ENCODE measurements around the gene TRABD2B. TPM values are rescaled to one million over a fixed set of nuclear protein-coding genes. Genes with fewer than 3 reads are reported as not detected.

The TRABD2B gene
- total and polyA plus RNA-seq, 2 donors = 0.09 to 0.75 TPM

- Histone ChIP-seq H3K4me3 (ENCODE audit: low read length in 2 of 2) (no peak overlapping the region), H3K27me3 (ENCODE audit: control insufficient read depth in 2 of 2, insufficient read depth in 1 of 2, low read length in 1 of 2) (no peaks in the 10 kb centered on the region), H3K36me3 (ENCODE audit: control insufficient read depth in 2 of 2, insufficient read depth in 2 of 2, low read length in 1 of 2) (no peaks in the 10 kb centered on the region), H3K4me1 (ENCODE audit: control insufficient read depth in 2 of 2, insufficient read depth in 2 of 2, low read length in 2 of 2) (no peaks in the 10 kb centered on the region), H3K9me3 (ENCODE audit: control insufficient read depth in 2 of 2, insufficient read depth in 1 of 2, low read length in 1 of 2) (no peaks in the 10 kb centered on the region), H3K27ac (ENCODE audit: low read depth in 1 of 2, low read length in 1 of 2) (no peak overlapping the region)
- DNase-seq (ENCODE audit: low read depth in 6 of 9, low spot score in 9 of 9) = no peak
- WGBS = 94% methylated on average over 3 of the region's 3 CpGs
Observed at GRCh38 chr1:47901001-47901575, 96.1 kb downstream of the TRABD2B start.

- Histone ChIP-seq H3K4me3 (ENCODE audit: low read length in 2 of 2) (no peak overlapping the region), H3K27me3 (ENCODE audit: control insufficient read depth in 2 of 2, insufficient read depth in 1 of 2, low read length in 1 of 2) (no peaks in the 10 kb centered on the region), H3K9me3 (ENCODE audit: control insufficient read depth in 2 of 2, insufficient read depth in 1 of 2, low read length in 1 of 2) (no peaks in the 10 kb centered on the region), H3K36me3 (ENCODE audit: control insufficient read depth in 2 of 2, insufficient read depth in 2 of 2, low read length in 1 of 2) (no peaks in the 10 kb centered on the region), H3K4me1 (ENCODE audit: control insufficient read depth in 2 of 2, insufficient read depth in 2 of 2, low read length in 2 of 2) (no peaks in the 10 kb centered on the region), H3K27ac (ENCODE audit: low read depth in 1 of 2, low read length in 1 of 2) (no peak overlapping the region)
- DNase-seq (ENCODE audit: low read depth in 6 of 9, low spot score in 9 of 9) = no peak
- WGBS = 92% methylated on average over 6 of the region's 6 CpGs
Observed at GRCh38 chr1:47898133-47898845, 98.9 kb downstream of the TRABD2B start.

GRCh38 chr1:47895279-47896125 lies 101.7 kb downstream of the TRABD2B start:
- WGBS = 95% methylated on average over 10 of the region's 10 CpGs

GRCh38 chr1:47894410-47895278 lies 102.5 kb downstream of the TRABD2B start:
- Histone ChIP-seq H3K9me3 (ENCODE audit: control insufficient read depth in 2 of 2, insufficient read depth in 1 of 2, low read length in 1 of 2) (no peaks in the 10 kb centered on the region), H3K36me3 (ENCODE audit: control insufficient read depth in 2 of 2, insufficient read depth in 2 of 2, low read length in 1 of 2) (no peaks in the 10 kb centered on the region), H3K4me1 (ENCODE audit: control insufficient read depth in 2 of 2, insufficient read depth in 2 of 2, low read length in 2 of 2) (no peaks in the 10 kb centered on the region), H3K27me3 (ENCODE audit: control insufficient read depth in 2 of 2, insufficient read depth in 1 of 2, low read length in 1 of 2) (no peaks in the 10 kb centered on the region), H3K4me3 (ENCODE audit: low read length in 2 of 2) (no peak overlapping the region), H3K27ac (ENCODE audit: low read depth in 1 of 2, low read length in 1 of 2) (no peak overlapping the region)
- WGBS = 73% methylated on average over 11 of the region's 11 CpGs
- no peak for DNase-seq (ENCODE audit: low read depth in 6 of 9, low spot score in 9 of 9)

More at GRCh38 chr1:47895279-47896125, 101.7 kb downstream of the TRABD2B start:
- no peak overlapping the region for H3K4me3 ChIP-seq (ENCODE audit: low read length in 2 of 2)
- H3K36me3 ChIP-seq (ENCODE audit: control insufficient read depth in 2 of 2, insufficient read depth in 2 of 2, low read length in 1 of 2) = no peaks in the 10 kb centered on the region
- no peaks in the 10 kb centered on the region for H3K4me1 ChIP-seq (ENCODE audit: control insufficient read depth in 2 of 2, insufficient read depth in 2 of 2, low read length in 2 of 2)
- H3K9me3 ChIP-seq (ENCODE audit: control insufficient read depth in 2 of 2, insufficient read depth in 1 of 2, low read length in 1 of 2) = no peaks in the 10 kb centered on the region
- H3K27ac ChIP-seq (ENCODE audit: low read depth in 1 of 2, low read length in 1 of 2) = no peak overlapping the region
- no peaks in the 10 kb centered on the region for H3K27me3 ChIP-seq (ENCODE audit: control insufficient read depth in 2 of 2, insufficient read depth in 1 of 2, low read length in 1 of 2)
- DNase-seq (ENCODE audit: low read depth in 6 of 9, low spot score in 9 of 9) = no peak

GRCh38 chr1:47893412-47893811 lies 103.8 kb downstream of the TRABD2B start:
- H3K9me3 ChIP-seq (ENCODE audit: control insufficient read depth in 2 of 2, insufficient read depth in 1 of 2, low read length in 1 of 2) = no peaks in the 10 kb centered on the region
- H3K4me1 ChIP-seq (ENCODE audit: control insufficient read depth in 2 of 2, insufficient read depth in 2 of 2, low read length in 2 of 2) = no peaks in the 10 kb centered on the region
- WGBS = 85% methylated on average over 4 of the region's 4 CpGs
- H3K27me3 ChIP-seq (ENCODE audit: control insufficient read depth in 2 of 2, insufficient read depth in 1 of 2, low read length in 1 of 2) = no peaks in the 10 kb centered on the region
- no peaks in the 10 kb centered on the region for H3K36me3 ChIP-seq (ENCODE audit: control insufficient read depth in 2 of 2, insufficient read depth in 2 of 2, low read length in 1 of 2)
- no peak for DNase-seq (ENCODE audit: low read depth in 6 of 9, low spot score in 9 of 9)
- no peak overlapping the region for H3K27ac ChIP-seq (ENCODE audit: low read depth in 1 of 2, low read length in 1 of 2)
- no peak overlapping the region for H3K4me3 ChIP-seq (ENCODE audit: low read length in 2 of 2)

GRCh38 chr1:47890779-47891178 lies 106.4 kb downstream of the TRABD2B start:
- no peak for DNase-seq (ENCODE audit: low read depth in 6 of 9, low spot score in 9 of 9)
- Histone ChIP-seq H3K36me3 (ENCODE audit: control insufficient read depth in 2 of 2, insufficient read depth in 2 of 2, low read length in 1 of 2) (no peaks in the 10 kb centered on the region), H3K4me1 (ENCODE audit: control insufficient read depth in 2 of 2, insufficient read depth in 2 of 2, low read length in 2 of 2) (no peaks in the 10 kb centered on the region), H3K9me3 (ENCODE audit: control insufficient read depth in 2 of 2, insufficient read depth in 1 of 2, low read length in 1 of 2) (no peaks in the 10 kb centered on the region), H3K4me3 (ENCODE audit: low read length in 2 of 2) (no peak overlapping the region), H3K27ac (ENCODE audit: low read depth in 1 of 2, low read length in 1 of 2) (no peak overlapping the region), H3K27me3 (ENCODE audit: control insufficient read depth in 2 of 2, insufficient read depth in 1 of 2, low read length in 1 of 2) (peaks cover 0 to 10% of the 10 kb centered on the region in 2 donors)
- WGBS = 93% methylated on average over 5 of the region's 5 CpGs

GRCh38 chr1:47888294-47888629 lies 108.9 kb downstream of the TRABD2B start:
- WGBS = 95% methylated on average over 1 of the region's 1 CpG
- no peak overlapping the region for H3K27ac ChIP-seq (ENCODE audit: low read depth in 1 of 2, low read length in 1 of 2)
- no peaks in the 10 kb centered on the region for H3K36me3 ChIP-seq (ENCODE audit: control insufficient read depth in 2 of 2, insufficient read depth in 2 of 2, low read length in 1 of 2)
- no peak for DNase-seq (ENCODE audit: low read depth in 6 of 9, low spot score in 9 of 9)
- H3K27me3 ChIP-seq (ENCODE audit: control insufficient read depth in 2 of 2, insufficient read depth in 1 of 2, low read length in 1 of 2) = peaks cover 0 to 10% of the 10 kb centered on the region in 2 donors
- H3K9me3 ChIP-seq (ENCODE audit: control insufficient read depth in 2 of 2, insufficient read depth in 1 of 2, low read length in 1 of 2) = no peaks in the 10 kb centered on the region
- no peaks in the 10 kb centered on the region for H3K4me1 ChIP-seq (ENCODE audit: control insufficient read depth in 2 of 2, insufficient read depth in 2 of 2, low read length in 2 of 2)
- H3K4me3 ChIP-seq (ENCODE audit: low read length in 2 of 2) = no peak overlapping the region

- WGBS = 50% methylated on average over 16 of the region's 16 CpGs
- no peaks in the 10 kb centered on the region for H3K36me3 ChIP-seq (ENCODE audit: control insufficient read depth in 2 of 2, insufficient read depth in 2 of 2, low read length in 1 of 2)
- no peak overlapping the region for H3K4me3 ChIP-seq (ENCODE audit: low read length in 2 of 2)
- no peaks in the 10 kb centered on the region for H3K4me1 ChIP-seq (ENCODE audit: control insufficient read depth in 2 of 2, insufficient read depth in 2 of 2, low read length in 2 of 2)
- H3K9me3 ChIP-seq (ENCODE audit: control insufficient read depth in 2 of 2, insufficient read depth in 1 of 2, low read length in 1 of 2) = no peaks in the 10 kb centered on the region
- no peak for DNase-seq (ENCODE audit: low read depth in 6 of 9, low spot score in 9 of 9)
- no peak overlapping the region for H3K27ac ChIP-seq (ENCODE audit: low read depth in 1 of 2, low read length in 1 of 2)
- peaks cover 0 to 10% of the 10 kb centered on the region in 2 donors for H3K27me3 ChIP-seq (ENCODE audit: control insufficient read depth in 2 of 2, insufficient read depth in 1 of 2, low read length in 1 of 2)
Observed at GRCh38 chr1:47887475-47888293, 109.5 kb downstream of the TRABD2B start.
